GM06990 (cell line): ENCODE data around the gene F12.

Source experiments
- DNase-seq: peaks from one replicate; pipeline ENCODE4 v3.0.0-alpha.2; 2011; ENCODE audit not compliant: insufficient read length; ENCODE audit errors: extremely low read depth
- H3K27me3 ChIP-seq: replicated peaks from 2 replicates; pipeline ENCODE4 v1.6.0; 2011; ENCODE audit warnings: low read length; ENCODE audit not compliant: control insufficient read depth, insufficient read depth
- H3K36me3 ChIP-seq: 2 replicates; pipeline ENCODE4 v1.5.1; 2011; ENCODE audit warnings: low read length; ENCODE audit not compliant: control insufficient read depth, insufficient read depth
- H3K4me3 ChIP-seq: replicated peaks from 2 replicates; pipeline ENCODE4 v1.5.1; 2011; ENCODE audit warnings: low read depth, mild to moderate bottlenecking, control low read depth, low read length
- TF ChIP-seq, protein P1 (sequence below): IDR thresholded peaks from 2 replicates; pipeline ENCODE4 v1.5.1; 2011; ENCODE audit warnings: low read length, control low read depth, mild to moderate bottlenecking, inconsistent platforms; ENCODE audit not compliant: insufficient read depth, poor library complexity, severe bottlenecking

Gene F12

DNA sequence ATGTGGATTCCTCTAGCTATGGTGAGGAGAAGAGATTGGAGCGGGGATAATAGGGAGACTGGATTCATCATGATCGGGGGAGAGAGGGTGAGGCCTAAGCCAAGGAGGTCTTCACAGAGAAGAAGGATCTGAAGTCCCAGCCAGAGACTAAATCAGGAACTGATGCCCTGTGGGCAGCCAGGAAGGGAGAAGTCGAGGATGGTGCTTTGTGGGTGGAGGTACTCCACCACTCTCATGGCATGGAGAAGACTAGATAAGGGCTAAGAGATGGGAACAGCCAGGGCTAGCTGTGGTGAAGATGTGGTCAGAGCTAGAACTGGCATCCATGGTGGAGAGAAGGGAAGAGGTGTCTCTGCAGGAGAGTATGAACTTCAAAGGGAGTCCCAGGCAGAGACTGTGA, 54.7 kb downstream of the F12 start:
- no peak for DNase-seq
- Histone ChIP-seq H3K27me3 (no peaks in the 10 kb centered on the region), H3K36me3 (peaks cover 4% of the 10 kb centered on the region), H3K4me3 (no peak overlapping the region)
- TF ChIP-seq, protein P1, sequence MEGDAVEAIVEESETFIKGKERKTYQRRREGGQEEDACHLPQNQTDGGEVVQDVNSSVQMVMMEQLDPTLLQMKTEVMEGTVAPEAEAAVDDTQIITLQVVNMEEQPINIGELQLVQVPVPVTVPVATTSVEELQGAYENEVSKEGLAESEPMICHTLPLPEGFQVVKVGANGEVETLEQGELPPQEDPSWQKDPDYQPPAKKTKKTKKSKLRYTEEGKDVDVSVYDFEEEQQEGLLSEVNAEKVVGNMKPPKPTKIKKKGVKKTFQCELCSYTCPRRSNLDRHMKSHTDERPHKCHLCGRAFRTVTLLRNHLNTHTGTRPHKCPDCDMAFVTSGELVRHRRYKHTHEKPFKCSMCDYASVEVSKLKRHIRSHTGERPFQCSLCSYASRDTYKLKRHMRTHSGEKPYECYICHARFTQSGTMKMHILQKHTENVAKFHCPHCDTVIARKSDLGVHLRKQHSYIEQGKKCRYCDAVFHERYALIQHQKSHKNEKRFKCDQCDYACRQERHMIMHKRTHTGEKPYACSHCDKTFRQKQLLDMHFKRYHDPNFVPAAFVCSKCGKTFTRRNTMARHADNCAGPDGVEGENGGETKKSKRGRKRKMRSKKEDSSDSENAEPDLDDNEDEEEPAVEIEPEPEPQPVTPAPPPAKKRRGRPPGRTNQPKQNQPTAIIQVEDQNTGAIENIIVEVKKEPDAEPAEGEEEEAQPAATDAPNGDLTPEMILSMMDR = no peak

DNA sequence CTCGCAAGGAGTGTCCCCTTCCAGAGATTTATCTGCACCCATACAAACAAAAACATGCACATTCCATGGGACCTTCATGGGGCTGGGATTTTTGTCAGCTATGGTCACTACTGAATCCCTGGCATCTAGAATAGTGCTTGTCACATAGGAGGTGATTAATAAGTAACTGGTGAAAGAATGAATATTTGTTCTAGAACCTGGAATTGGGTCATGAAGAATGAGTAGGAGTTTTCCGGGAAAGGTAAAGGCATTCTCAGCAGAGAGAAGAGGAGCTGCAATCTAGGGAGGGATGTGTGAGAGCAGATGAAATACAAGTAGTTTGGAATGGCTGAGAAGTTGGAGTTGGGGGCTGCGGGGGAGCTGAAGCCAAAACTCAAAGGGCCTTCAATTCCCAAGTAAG, 55.1 kb downstream of the F12 start:
- Histone ChIP-seq H3K4me3 (no peak overlapping the region), H3K27me3 (no peaks in the 10 kb centered on the region), H3K36me3 (peaks cover 6% of the 10 kb centered on the region)
- TF ChIP-seq, protein P1 = no peak
- DNase-seq = no peak

DNA sequence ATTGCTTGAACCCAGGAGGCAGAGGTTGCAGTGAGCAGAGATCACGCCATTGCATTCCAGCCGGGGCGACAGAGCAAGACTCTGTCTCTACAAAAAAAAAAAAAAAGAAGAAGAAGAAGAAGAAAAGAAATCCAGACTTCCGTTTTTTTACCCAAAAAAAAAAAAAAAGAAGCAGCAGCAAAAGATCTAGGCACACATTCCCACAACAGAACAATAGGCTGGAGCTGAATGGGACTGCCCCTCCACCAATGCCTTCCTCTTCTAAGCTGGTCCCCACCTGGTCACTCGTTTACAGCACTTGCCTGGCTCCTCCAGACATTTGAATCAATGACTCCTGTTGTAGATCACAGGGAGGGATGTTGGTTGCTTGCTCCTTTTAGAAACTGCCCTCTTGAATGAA, 56.3 kb downstream of the F12 start:
- no peak overlapping the region for H3K4me3 ChIP-seq
- TF ChIP-seq, protein P1 = no peak
- DNase-seq = no peak
- peaks cover 6% of the 10 kb centered on the region for H3K36me3 ChIP-seq
- H3K27me3 ChIP-seq = no peaks in the 10 kb centered on the region
